ENCODE measurements around the gene SPDYA.

Gene SPDYA

GRCh38 chr2:28828382-28828781 is 17.7 kb downstream of the SPDYA start:
- DNase-seq, result no peak

GRCh38 chr2:28833740-28834470 is 23.3 kb downstream of the SPDYA start:
- DNase-seq, result no peak

DNA sequence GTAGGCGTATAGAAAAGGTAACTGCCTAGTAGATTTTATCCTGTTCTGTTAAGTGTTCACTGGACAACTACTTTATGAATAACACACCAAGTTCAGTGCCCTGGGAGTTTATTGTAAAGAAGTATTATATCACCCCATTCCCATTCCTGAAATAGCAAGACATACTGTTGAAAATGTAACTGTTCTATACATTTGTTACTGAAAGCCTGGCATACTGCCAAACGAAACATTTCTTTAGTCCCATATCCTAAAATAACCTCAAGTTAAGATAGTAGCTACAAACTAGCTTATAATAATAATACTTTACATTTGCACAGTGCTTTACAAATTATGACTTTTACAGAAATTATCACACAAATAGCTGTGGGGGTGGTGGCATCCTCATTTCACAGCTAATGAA is 25.1 kb downstream of the SPDYA start:
- no peak for DNase-seq

DNA sequence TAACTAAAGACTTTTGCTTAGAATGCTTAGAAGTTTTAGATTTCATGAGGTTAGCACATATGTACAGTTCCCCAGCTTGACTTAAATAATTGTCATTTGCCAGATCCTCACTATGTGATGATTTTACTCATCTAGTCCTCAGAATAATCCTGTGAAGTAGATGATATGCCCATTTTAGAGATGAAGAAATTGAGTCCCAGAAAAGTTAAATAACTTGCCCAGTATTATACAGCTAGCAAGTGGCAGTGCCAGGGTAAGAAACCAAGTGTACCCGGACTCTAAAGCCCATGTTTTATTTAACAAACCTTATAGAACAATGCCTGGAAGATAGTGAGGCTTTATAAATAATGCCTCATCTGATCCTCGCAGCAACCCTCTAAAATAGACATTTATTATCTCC is 28.3 kb downstream of the SPDYA start:
- DNase-seq, result no peak

GRCh38 chr2:28842042-28842441 is 31.4 kb downstream of the SPDYA start:
- DNase-seq, result no peak

DNA sequence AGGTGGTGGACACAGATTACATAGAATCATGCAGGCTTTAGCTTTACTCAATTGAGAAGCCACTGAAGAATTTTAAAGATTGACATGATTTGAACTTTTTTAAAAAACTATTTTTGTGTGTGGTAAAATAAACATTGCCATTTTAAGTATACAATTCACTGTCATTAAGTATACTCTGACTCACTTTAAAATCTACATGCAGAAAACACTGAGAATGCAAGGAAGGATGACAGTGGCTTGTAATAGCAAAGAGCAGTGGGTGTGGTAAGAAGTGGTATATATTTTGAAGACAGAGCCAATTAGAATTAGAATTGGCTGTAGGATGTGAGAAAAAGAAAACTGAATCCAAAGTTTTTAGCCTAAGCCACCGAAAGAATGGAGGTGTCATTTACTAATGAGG is 44.6 kb downstream of the SPDYA start:
- no peak for DNase-seq

- DNase-seq, result no peak
Observed at GRCh38 chr2:28855977-28856376, 45.3 kb downstream of the SPDYA start.

DNA sequence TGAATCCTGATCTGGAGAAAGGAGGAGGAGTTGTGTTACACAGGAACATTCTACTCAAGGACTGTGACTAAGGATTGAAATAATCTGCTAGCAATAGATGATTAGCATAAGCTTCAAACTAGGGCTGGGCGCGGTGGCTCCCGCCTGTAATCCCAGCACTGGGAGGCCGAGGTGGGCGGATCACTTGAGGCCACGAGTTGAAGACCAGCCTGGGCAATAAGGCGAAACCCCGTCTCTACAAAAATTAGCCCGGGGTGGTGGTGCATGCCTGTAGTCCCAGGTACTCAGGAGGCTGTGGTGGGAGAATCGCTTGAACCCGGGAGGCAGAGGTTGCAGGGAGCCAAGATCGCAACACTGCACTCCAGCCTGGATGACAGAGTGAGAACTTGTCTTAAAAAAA is 58.0 kb downstream of the SPDYA start:
- no peak for DNase-seq

- DNase-seq, result peak; percentile 48
Observed at GRCh38 chr2:28869494-28870145, 59.0 kb downstream of the SPDYA start.

- DNase-seq, result peak; percentile 88
Observed at GRCh38 chr2:28870146-28870891, 59.7 kb downstream of the SPDYA start, which contains the start of gene TRMT61B. TRMT61B (minus strand) TSS chr2:28870309; CDS start chr2:28870277, 32 bp downstream.

- DNase-seq, result no peak
Observed at GRCh38 chr2:28871620-28872019, 61.0 kb downstream of the SPDYA start.

- DNase-seq, result no peak
Observed at GRCh38 chr2:28880193-28880592, 69.6 kb downstream of the SPDYA start.

- no peak for DNase-seq
Observed at GRCh38 chr2:28893488-28893887, 82.9 kb downstream of the SPDYA start.

- DNase-seq, result peak; percentile 92
Observed at GRCh38 chr2:28894470-28895188, 84.0 kb downstream of the SPDYA start, which contains the start of gene WDR43. WDR43 (plus strand) TSS chr2:28894667; CDS start chr2:28894699, 32 bp downstream.

DNA sequence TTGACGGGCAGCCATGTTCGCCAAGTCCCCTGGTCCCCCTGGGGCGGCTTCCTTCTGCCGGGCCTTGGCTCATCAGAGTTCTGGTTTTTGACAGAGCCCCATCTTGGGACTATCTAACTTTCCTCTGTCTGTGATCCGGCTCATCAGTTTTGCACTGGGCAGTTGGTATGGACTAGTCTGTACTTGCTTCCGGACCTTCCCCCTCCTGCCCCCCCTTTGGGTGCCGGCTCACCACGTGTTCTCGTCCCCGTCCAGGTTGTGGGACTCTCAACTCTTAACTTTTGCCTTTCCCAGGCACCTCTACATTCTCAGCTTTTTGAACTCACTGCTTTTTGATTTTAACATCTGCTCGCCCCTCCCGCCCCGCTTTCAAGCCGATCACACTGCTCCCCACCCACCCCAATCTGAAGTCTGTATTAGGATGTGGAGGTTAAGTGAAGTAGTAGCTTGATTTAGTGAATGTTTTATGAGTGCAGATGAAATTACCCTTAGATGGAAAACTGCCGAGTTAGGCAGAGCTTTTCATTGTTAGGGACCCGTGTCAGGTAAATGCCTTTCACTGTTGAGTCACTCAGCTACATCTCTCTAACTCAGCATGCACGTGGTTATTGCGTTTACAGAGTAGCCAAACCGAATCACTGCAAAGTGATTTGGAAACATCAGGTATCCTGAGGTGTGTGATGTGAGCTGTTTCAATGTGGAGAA is 84.7 kb downstream of the SPDYA start:
- DNase-seq, result no peak

GRCh38 chr2:28896906-28897305 is 86.3 kb downstream of the SPDYA start:
- DNase-seq, result no peak

DNA sequence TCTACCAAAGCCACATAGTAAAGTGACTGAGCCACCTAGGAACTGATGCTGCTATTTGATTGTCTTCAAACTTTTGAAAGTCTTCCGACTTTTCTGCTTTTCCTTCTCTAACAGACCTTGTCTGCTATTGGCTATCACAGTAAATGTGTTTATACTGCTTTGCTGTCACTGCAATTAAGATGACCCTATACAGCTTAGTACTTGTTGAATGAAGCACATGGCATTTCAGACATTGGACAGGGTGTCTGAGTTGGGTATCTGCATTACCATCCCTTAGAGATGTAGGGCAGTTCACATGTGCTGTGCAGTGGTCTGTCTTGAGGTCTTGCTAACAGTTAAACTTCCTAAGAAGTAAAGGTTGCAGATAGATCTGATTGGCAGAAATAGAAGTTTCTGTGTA is 87.4 kb downstream of the SPDYA start:
- no peak for DNase-seq

Data from NCI-H1105 treated with DMSO at 0.1 percent for 48 hours (cell line).